Endothelial cell of umbilical vein (primary cell): ENCODE data around the gene MGAT4A.

Experiments used
- EZH2 ChIP-seq: IDR thresholded peaks from 2 replicates; pipeline ENCODE4 v1.6.1; 2012; ENCODE audit warnings: borderline replicate concordance, low read depth, mild to moderate bottlenecking, moderate library complexity, low read length, inconsistent platforms; ENCODE audit not compliant: severe bottlenecking
- FOS ChIP-seq: IDR thresholded peaks from 2 replicates; pipeline ENCODE4 v1.6.1; 2011; ENCODE audit warnings: mild to moderate bottlenecking, low read length, moderate library complexity, borderline replicate concordance; ENCODE audit not compliant: insufficient read depth
- GATA2 ChIP-seq: IDR thresholded peaks from 2 replicates; pipeline ENCODE4 v1.7.0; 2011; ENCODE audit warnings: low read depth, mild to moderate bottlenecking, moderate library complexity, mixed read lengths, low read length; ENCODE audit not compliant: insufficient read length, insufficient read depth
- JUN ChIP-seq: IDR thresholded peaks from 2 replicates; pipeline ENCODE4 v1.6.1; 2011; ENCODE audit warnings: borderline replicate concordance, low read depth; ENCODE audit not compliant: insufficient read length, insufficient read depth
- MAX ChIP-seq: IDR thresholded peaks from 2 replicates; pipeline ENCODE4 v1.6.1; 2011; ENCODE audit not compliant: insufficient read depth, insufficient read length
- MYC ChIP-seq: IDR thresholded peaks from one replicate; pipeline ENCODE4 v1.6.1; 2011; ENCODE audit warnings: mild to moderate bottlenecking, low read depth, low read length
- POLR2A ChIP-seq: IDR thresholded peaks from 2 replicates; pipeline ENCODE4 v1.6.1; 2012; ENCODE audit warnings: low read depth, mild to moderate bottlenecking, control low read depth, low read length
- POLR2AphosphoS5 ChIP-seq: IDR thresholded peaks from 2 replicates; pipeline ENCODE4 v1.6.1; 2012; ENCODE audit warnings: low read depth, mild to moderate bottlenecking, control low read depth, low read length, moderate library complexity; ENCODE audit not compliant: insufficient read depth
- TF ChIP-seq, protein P1 (sequence below), 2 donors: IDR thresholded peaks; 1 replicate in 1 of 2; 2 replicates in 1 of 2; pipeline ENCODE4 v1.5.1; 2011; ENCODE audit warnings: low read length in 2 of 2, mild to moderate bottlenecking in 2 of 2, moderate library complexity in 2 of 2, control low read depth in 1 of 2, inconsistent platforms in 1 of 2, low read depth in 1 of 2; ENCODE audit not compliant: insufficient read depth in 1 of 2; ENCODE audit errors: extremely low read depth in 1 of 2

- TF ChIP-seq, protein P1, sequence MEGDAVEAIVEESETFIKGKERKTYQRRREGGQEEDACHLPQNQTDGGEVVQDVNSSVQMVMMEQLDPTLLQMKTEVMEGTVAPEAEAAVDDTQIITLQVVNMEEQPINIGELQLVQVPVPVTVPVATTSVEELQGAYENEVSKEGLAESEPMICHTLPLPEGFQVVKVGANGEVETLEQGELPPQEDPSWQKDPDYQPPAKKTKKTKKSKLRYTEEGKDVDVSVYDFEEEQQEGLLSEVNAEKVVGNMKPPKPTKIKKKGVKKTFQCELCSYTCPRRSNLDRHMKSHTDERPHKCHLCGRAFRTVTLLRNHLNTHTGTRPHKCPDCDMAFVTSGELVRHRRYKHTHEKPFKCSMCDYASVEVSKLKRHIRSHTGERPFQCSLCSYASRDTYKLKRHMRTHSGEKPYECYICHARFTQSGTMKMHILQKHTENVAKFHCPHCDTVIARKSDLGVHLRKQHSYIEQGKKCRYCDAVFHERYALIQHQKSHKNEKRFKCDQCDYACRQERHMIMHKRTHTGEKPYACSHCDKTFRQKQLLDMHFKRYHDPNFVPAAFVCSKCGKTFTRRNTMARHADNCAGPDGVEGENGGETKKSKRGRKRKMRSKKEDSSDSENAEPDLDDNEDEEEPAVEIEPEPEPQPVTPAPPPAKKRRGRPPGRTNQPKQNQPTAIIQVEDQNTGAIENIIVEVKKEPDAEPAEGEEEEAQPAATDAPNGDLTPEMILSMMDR (IDR thresholded peaks at IDR 0.05; ENCODE audit: extremely low read depth in 1 of 2, insufficient read depth in 1 of 2, low read depth in 1 of 2, low read length in 2 of 2), result no peak
- TF ChIP-seq EZH2, result no peak
- TF ChIP-seq POLR2AphosphoS5, result no peak
- TF ChIP-seq POLR2A, result no peak
- no peak for TF ChIP-seq MYC
- TF ChIP-seq MAX, result no peak
- no peak for TF ChIP-seq GATA2
- TF ChIP-seq JUN, result no peak
- no peak for TF ChIP-seq FOS
These were observed 82.5 kb downstream of the MGAT4A start for GRCh38 chr2:98648451-98648850.
